OCI-M1 (cell line): ENCODE data around the gene PUS7.
A peak's percentile ranks its signal among the peaks of the same experiment; 100 is the strongest.
"Not testable (repeated sequence)": the region's sequence is repeated elsewhere in the genome, so short reads cannot be mapped to it uniquely, and the experiment has no call there.

Source experiments
- DNase-seq: peaks from one replicate; lab custom pipeline; 2025; lab: John Stamatoyannopoulos, UW

The PUS7 gene

GRCh38 chr7:105496521-105496920 is 25.6 kb downstream of the PUS7 start:
- no peak for DNase-seq

GRCh38 chr7:105493923-105494315 is 28.2 kb downstream of the PUS7 start:
- DNase-seq, result no peak

GRCh38 chr7:105493196-105493922 is 28.7 kb downstream of the PUS7 start:
- DNase-seq, result no peak

DNA sequence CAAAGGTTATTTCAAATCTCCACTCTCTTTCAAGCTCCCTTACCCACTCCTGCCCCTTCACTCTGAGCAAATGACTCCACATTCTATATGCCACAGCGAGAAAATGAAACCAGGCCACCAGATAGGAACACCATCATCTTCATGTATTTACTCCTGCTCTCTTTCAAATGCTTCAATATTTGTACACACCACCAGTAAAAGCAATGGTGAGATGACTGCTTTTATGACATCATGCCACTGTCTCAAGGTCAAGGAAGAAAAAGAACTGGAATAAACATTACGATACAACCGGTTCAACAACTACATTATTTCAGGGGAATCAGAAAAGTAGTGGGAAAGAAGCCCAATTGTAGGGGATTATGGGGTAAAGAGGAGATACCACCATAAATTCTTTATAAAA is 32.7 kb downstream of the PUS7 start:
- no peak for DNase-seq

- DNase-seq, result peak; percentile 12
Observed at GRCh38 chr7:105487579-105488571, 34.2 kb downstream of the PUS7 start.

DNA sequence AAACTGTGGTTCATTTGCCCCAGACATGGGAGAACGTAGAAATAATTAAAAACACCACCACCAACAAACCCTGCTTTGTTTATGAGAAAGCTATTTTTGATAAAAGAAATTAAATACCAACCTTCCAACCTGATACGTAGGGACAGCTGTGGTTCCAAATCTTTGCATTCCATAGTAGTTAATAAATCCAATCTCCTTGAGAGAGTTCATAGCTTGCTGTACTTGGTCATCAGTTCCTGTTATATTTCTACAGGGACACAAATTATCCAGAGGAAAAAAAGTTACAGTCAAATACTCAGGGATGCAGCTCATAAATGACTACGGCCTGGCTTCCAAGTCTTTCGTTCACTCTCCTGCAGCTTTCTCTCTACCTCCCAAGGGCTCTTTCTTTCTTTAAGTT is 41.1 kb downstream of the PUS7 start:
- no peak for DNase-seq

DNA sequence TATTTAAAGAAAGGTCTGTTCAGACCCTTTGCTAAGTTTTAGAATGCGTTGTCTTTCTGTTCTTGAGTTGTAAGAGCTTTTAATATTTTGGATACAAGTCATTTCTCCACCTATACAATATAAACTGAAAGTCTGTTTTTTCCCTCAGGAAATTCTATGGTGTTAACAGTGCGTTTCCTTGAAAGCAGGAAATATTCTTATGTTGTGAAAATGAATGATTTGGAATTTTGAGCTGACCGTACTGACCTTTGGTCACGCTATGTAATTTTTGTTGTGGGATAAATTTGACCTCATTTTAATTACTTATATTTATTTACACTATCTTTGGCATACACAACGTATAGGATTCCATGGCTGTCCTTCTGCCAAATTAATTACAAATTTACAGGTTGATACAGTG is 43.5 kb downstream of the PUS7 start:
- no peak for DNase-seq

DNA sequence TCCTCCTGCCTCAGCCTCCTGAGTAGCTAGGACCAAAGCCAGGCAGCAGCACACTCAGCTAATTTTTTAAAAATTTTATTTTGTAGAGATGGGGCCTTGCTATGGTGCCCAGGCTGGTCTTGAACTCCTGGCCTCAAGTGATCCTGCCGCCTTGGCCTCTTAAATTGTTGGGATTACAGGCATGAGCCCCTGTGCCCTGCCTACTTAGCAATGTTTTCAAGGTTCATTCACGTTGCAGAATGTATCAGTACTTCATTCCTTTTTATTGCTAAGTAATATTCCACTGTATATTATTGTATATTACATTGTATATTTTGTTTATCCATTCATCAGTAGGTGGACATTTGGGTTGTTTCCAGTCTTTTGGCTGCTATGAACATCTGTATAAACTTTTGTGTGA is 44.2 kb downstream of the PUS7 start:
- no peak for DNase-seq

DNA sequence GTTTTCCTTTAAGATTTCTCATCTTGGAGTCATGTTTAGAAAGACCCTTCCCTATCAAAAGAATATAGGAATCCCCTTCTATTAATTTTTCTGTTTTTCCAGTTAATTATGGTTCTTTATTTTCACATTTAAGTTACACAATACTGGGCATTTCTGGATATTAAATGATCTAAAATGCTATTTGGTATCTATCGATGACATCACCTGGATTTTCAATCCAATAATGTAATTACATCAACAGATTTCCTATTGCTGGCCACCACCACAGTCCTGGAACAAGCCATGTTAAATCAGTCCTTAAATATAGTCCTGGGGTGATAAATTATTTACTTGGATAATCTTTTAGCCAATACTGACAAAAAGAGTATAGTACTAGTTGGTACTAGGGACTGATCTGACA is 48.0 kb downstream of the PUS7 start:
- no peak for DNase-seq

DNA sequence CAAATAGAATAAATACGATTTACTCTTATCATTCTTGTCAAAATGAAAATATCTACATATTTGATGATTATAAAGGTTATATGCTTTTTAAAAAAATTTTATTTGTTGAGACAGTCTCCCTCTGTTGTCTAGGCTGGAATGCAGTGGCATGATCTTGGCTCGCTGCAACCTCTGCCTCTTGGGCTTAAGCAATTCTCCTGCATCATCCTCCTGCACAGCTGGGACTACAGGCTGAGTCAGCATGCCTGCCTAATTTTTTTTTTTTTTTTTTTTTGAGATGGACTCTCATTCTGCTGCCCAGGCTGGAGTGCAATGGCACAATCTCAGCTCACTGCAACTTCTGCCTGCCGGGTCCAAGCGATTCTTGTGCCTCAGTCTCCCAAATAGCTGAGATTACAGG is 48.9 kb downstream of the PUS7 start:
- DNase-seq, result no peak

- no peak for DNase-seq
Observed at GRCh38 chr7:105470846-105471245, 51.2 kb downstream of the PUS7 start.

- no peak for DNase-seq
Observed at GRCh38 chr7:105470090-105470489, 52.0 kb downstream of the PUS7 start.

DNA sequence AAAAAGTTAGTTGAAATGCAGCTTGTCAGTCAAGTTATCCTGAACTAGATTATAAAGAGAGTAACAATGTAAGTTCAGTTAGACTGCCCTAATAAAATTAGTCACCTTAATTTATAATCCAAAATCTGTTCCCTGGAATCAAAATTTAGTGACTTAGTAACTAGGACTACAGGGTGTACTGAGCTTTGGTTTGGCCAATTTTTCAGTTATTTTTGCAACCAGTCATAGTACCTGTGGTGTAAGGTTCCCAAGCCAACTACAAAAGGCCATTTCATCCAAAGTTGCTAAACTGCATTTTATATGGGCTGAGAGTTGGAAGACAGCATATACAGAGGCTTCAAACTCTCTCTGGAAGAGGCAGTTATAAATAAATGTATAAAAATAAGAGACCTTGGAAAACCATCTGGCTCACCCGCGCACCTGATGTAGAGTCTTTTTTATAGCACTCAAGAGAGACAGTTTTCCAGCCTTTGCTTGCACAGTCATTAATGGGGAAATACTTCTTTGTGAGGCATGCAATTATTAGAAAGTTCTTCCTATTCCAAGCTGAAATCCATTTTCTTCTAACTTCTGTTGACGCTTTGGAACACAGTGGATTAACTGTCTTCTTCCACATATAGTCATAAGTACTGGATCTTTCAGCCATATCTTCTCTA is 59.2 kb downstream of the PUS7 start:
- DNase-seq, result no peak

- DNase-seq, result no peak
Observed at GRCh38 chr7:105461518-105461917, 60.6 kb downstream of the PUS7 start.

GRCh38 chr7:105457619-105458225 is 64.3 kb downstream of the PUS7 start:
- no peak for DNase-seq

- DNase-seq, result no peak
Observed at GRCh38 chr7:105454921-105455320, 67.2 kb downstream of the PUS7 start.

DNA sequence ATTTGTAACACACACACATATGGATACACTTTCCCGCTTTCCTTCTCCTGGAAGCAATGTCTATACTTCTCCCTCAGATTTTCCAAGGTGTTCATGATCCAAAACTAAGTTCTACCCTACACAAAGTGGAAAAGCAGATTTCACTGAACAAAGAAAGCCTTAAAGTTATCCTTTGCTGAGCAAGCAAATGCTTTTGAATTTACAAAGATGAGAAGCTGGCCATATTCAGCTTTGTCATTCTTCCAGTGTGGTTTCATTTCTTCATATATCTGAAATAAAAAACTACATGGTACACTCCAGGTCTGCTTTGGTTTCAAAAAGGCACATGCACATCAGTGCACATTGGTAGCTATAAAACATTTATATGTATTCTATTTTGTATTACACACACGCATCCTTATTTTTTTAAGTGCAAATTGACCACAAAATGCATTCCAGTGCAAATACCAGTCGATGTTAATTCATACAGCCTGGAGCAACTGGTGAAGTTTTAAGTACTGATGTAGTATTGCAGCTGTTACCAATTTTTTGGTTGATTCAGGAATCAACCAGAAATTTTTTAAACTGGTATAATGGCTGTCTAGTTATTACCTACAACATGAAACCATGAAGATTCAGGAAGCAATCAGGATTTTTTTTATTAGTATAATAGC is 67.8 kb downstream of the PUS7 start:
- no peak for DNase-seq

GRCh38 chr7:105452085-105452484 is 70.0 kb downstream of the PUS7 start:
- DNase-seq, result no peak

- DNase-seq, result not testable (repeated sequence)
Observed at GRCh38 chr7:105450870-105451269, 71.2 kb downstream of the PUS7 start.

DNA sequence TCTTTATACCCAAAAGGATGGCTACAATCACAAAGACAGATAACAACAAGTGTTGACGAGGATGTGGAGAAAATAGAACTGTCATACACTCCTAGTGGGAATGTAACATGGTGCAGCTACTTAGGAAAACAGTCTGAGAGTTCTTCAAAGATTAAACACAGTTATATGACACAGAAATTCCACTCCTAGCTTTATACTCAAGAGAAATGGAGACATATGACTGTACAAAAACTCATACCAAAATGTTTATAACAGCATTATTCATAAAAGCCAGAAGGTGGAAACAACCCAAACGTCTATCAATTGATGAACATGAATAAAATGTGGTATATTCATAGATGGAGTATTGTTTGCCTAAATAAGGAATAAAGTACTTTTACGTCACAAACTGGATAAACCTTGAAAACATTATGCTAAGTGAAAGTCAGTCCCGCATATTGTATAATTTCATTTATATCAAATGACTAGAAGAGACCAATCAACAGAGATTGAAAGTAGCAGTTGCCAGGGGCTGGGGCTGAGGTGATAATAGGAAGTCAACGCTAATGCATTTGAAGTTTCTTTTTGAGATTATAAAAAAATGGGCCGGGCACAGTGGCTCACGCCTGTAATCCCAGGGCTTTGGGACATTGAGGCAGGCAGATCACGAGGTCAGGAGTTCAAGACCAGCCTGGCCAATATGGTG is 71.8 kb downstream of the PUS7 start:
- DNase-seq, result no peak

- no peak for DNase-seq
Observed at GRCh38 chr7:105448181-105448580, 73.9 kb downstream of the PUS7 start.
